Naive thymus-derived CD4-positive, alpha-beta T cell (primary cell): Measurements from ENCODE around the gene METTL13. TPM values are rescaled to one million over a fixed set of nuclear protein-coding genes. Genes with fewer than 3 reads are reported as not detected.

Experiments used
- ATAC-seq: fragments of 150-1000 bp; cut with Tn5 transposase; 2 replicates; pipeline ENCODE4 v1.10.0; 2021; ENCODE audit warnings: mild to moderate bottlenecking, moderate library complexity
- CTCF ChIA-PET: fragments of 350-600 bp; sonication (Branson Sonifier 250); formaldehyde crosslinking; loops from one replicate; lab custom pipeline; 2021; ENCODE audit warnings: antibody characterized with exemption; lab: Charles Lee
- POLR2A ChIA-PET: fragments of 350-600 bp; sonication (Branson Sonifier 250); formaldehyde crosslinking; loops from one replicate; lab custom pipeline; 2021; ENCODE audit warnings: antibody characterized with exemption, inconsistent platforms; lab: Charles Lee
- DNase-seq, 9 donors: peaks; one replicate each; pipeline versions ENCODE4 v3.0.0 to v3.0.0-alpha.2; 2020 to 2022; ENCODE audit warnings: mixed read lengths in 1 of 9
- H3K27ac ChIP-seq: one replicate; pipeline ENCODE4 v1.7.0; 2013; ENCODE audit warnings: mild to moderate bottlenecking, low read depth, low read length, moderate library complexity
- H3K27me3 ChIP-seq, 2 donors: one replicate each; pipeline ENCODE4 v1.7.0; 2013; ENCODE audit warnings: low read length in 2 of 2, mild to moderate bottlenecking in 2 of 2, moderate library complexity in 2 of 2; ENCODE audit not compliant: control insufficient read depth in 2 of 2, insufficient read depth in 2 of 2
- H3K36me3 ChIP-seq, 3 experiments: 1 replicate in 2 of 3; 2 replicates in 1 of 3; pipeline ENCODE4 v1.7.0; 2013; ENCODE audit warnings: low read length in 3 of 3, mild to moderate bottlenecking in 3 of 3, moderate library complexity in 1 of 3; ENCODE audit not compliant: insufficient read depth in 3 of 3, control insufficient read depth in 2 of 3
- H3K4me1 ChIP-seq, 2 donors: one replicate each; pipeline ENCODE4 v1.7.0; 2013; ENCODE audit warnings: low read length in 2 of 2, mild to moderate bottlenecking in 2 of 2, moderate library complexity in 1 of 2; ENCODE audit not compliant: control insufficient read depth in 2 of 2, insufficient read depth in 2 of 2
- H3K4me3 ChIP-seq: 2 replicates; pipeline ENCODE4 v1.7.0; 2013; ENCODE audit warnings: mild to moderate bottlenecking, low read length
- H3K9me3 ChIP-seq, 3 experiments: 1 replicate in 2 of 3; 2 replicates in 1 of 3; pipeline ENCODE4 v1.7.0; 2013; ENCODE audit warnings: low read length in 3 of 3; ENCODE audit not compliant: control insufficient read depth in 2 of 3
- H3K27ac Mint-ChIP-seq, 9 donors: one replicate each; pipeline ENCODE4 v1.8.0; 2020 to 2022; ENCODE audit warnings: mixed read lengths in 9 of 9, mild to moderate bottlenecking in 8 of 9, moderate library complexity in 5 of 9, inconsistent platforms in 2 of 9
- H3K27me3 Mint-ChIP-seq, 5 donors: one replicate each; pipeline ENCODE4 v1.8.0; 2021 to 2022; ENCODE audit warnings: mixed read lengths in 5 of 5, mild to moderate bottlenecking in 1 of 5
- H3K36me3 Mint-ChIP-seq, 5 donors: one replicate each; pipeline ENCODE4 v1.8.0; 2020 to 2022; ENCODE audit warnings: mixed read lengths in 5 of 5, mild to moderate bottlenecking in 3 of 5, inconsistent platforms in 1 of 5
- H3K4me1 Mint-ChIP-seq, 7 donors: one replicate each; pipeline ENCODE4 v1.8.0; 2020 to 2022; ENCODE audit warnings: mixed read lengths in 7 of 7, mild to moderate bottlenecking in 3 of 7, inconsistent platforms in 1 of 7
- H3K4me3 Mint-ChIP-seq, 10 donors: one replicate each; pipeline ENCODE4 v1.8.0; 2020 to 2022; ENCODE audit warnings: mild to moderate bottlenecking in 10 of 10, mixed read lengths in 10 of 10, moderate library complexity in 6 of 10, inconsistent platforms in 2 of 10
- H3K9me3 Mint-ChIP-seq, 11 donors: one replicate each; pipeline ENCODE4 v1.8.0; 2020 to 2022; ENCODE audit warnings: mixed read lengths in 11 of 11, mild to moderate bottlenecking in 4 of 11, inconsistent platforms in 1 of 11, moderate library complexity in 1 of 11
- intact Hi-C, 2 donors: fragments of 100-400 bp; cut with micrococcal nuclease; formaldehyde crosslinking; loops; one replicate each; pipeline ENCODE4 v1.15.1; 2023
- polyA plus RNA-seq, 2 donors: library from polyadenylated mRNA; unstranded; fragments of 300-500 nt; fragmentation: Illumina TruSeq; gene quantifications; one replicate each; pipeline ENCODE4 v1.2.3, GENCODE V29; 2021
- total RNA-seq, 6 experiments: library from RNA in 5 of 6; stranded (reverse) in 5 of 6; gene quantifications; 1 replicate in 5 of 6; 2 replicates in 1 of 6; pipeline ENCODE4 v1.2.3 and lab custom pipeline; 2021 to 2026

METTL13 gene
- total and polyA plus RNA-seq, 7 experiments from 2014 or later, result 15.6 to 55.7 (median 35.0) TPM

- Histone ChIP-seq H3K4me3 (no peak overlapping the region), H3K27ac (no peak overlapping the region), H3K36me3 (no peaks in the 10 kb centered on the region), H3K27me3 (no peaks in the 10 kb centered on the region), H3K9me3 (no peaks in the 10 kb centered on the region), H3K4me1 (no peaks in the 10 kb centered on the region)
- H3K27ac Mint-ChIP-seq, result no peak overlapping the region
- ATAC-seq, result no peak
- H3K36me3 Mint-ChIP-seq, result peaks cover 0 to 13% (median 6%) of the 10 kb centered on the region in 5 donors
- no peak overlapping the region for H3K4me3 Mint-ChIP-seq
- DNase-seq, result no peak
- H3K9me3 Mint-ChIP-seq, result peaks cover 0 to 6% (median 3%) of the 10 kb centered on the region in 11 donors
- intact Hi-C loops, result no loop called here
- ChIA-PET POLR2A (no interaction called here), CTCF (no interaction called here)
- peaks cover 0 to 14% (median 0%) of the 10 kb centered on the region in 7 donors for H3K4me1 Mint-ChIP-seq
- peaks cover 0 to 5% (median 0%) of the 10 kb centered on the region in 5 donors for H3K27me3 Mint-ChIP-seq
Measured at GRCh38 chr1:171819946-171820345, 38.5 kb downstream of the METTL13 start.

GRCh38 chr1:171826973-171827372 is 45.5 kb downstream of the METTL13 start:
- DNase-seq (no peak), ATAC-seq (no peak)
- Histone ChIP-seq H3K4me1 (no peaks in the 10 kb centered on the region), H3K27ac (no peak overlapping the region), H3K4me3 (no peak overlapping the region), H3K9me3 (peaks cover 0 to 14% (median 0%) of the 10 kb centered on the region in 3 experiments), H3K27me3 (no peaks in the 10 kb centered on the region), H3K36me3 (no peaks in the 10 kb centered on the region)
- Mint-ChIP-seq H3K4me1 (no peaks in the 10 kb centered on the region), H3K9me3 (peaks cover 10 to 33% (median 20%) of the 10 kb centered on the region in 11 donors), H3K27ac (no peak overlapping the region), H3K27me3 (no peaks in the 10 kb centered on the region), H3K4me3 (no peak overlapping the region), H3K36me3 (peaks cover 8 to 33% (median 23%) of the 10 kb centered on the region in 5 donors)
- ChIA-PET CTCF (no interaction called here), POLR2A (no interaction called here)
- intact Hi-C loops, result no loop called here

DNA sequence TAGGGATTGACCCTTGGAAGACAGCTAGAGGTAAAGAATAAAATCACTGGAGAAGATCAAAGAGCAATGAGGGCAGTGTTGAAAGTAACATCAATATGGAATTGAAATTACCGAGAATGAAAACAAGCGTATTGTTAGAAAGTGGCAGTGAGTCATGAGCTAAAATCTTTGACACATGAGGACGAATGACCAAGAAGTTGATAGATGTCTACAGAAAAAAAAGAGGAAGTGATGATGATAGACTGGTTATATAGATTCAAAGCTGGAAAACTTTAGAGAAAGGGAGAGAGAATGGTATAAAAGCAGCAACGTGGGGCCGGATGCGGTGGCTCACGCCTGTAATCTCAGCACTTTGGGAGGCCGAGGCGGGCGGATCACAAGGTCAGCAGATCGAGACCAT is 47.3 kb downstream of the METTL13 start:
- Histone ChIP-seq H3K36me3 (no peaks in the 10 kb centered on the region), H3K4me3 (no peak overlapping the region), H3K4me1 (no peaks in the 10 kb centered on the region), H3K27ac (no peak overlapping the region), H3K9me3 (peaks cover 0 to 14% (median 0%) of the 10 kb centered on the region in 3 experiments), H3K27me3 (no peaks in the 10 kb centered on the region)
- no peak overlapping the region for H3K27ac Mint-ChIP-seq
- peaks cover 10 to 33% (median 20%) of the 10 kb centered on the region in 11 donors for H3K9me3 Mint-ChIP-seq
- intact Hi-C loops, result loop anchor here in 1 of 2 donors (1.0 kb wide), 1 partner anchor 157 kb away; no protein-coding TSS in a partner anchor
- H3K27me3 Mint-ChIP-seq, result no peaks in the 10 kb centered on the region
- POLR2A ChIA-PET, result no interaction called here
- H3K4me3 Mint-ChIP-seq, result no peak overlapping the region
- peaks cover 8 to 29% (median 23%) of the 10 kb centered on the region in 5 donors for H3K36me3 Mint-ChIP-seq
- CTCF ChIA-PET, result no interaction called here
- DNase-seq (no peak), ATAC-seq (no peak)
- no peaks in the 10 kb centered on the region for H3K4me1 Mint-ChIP-seq

- DNase-seq (no peak), ATAC-seq (no peak)
- Histone ChIP-seq H3K27me3 (no peaks in the 10 kb centered on the region), H3K9me3 (no peaks in the 10 kb centered on the region), H3K4me1 (no peaks in the 10 kb centered on the region), H3K36me3 (no peaks in the 10 kb centered on the region), H3K27ac (no peak overlapping the region), H3K4me3 (no peak overlapping the region)
- Mint-ChIP-seq H3K4me1 (no peaks in the 10 kb centered on the region), H3K27me3 (no peaks in the 10 kb centered on the region), H3K36me3 (no peaks in the 10 kb centered on the region), H3K4me3 (no peak overlapping the region), H3K27ac (no peak overlapping the region), H3K9me3 (peaks cover 0 to 7% (median 0%) of the 10 kb centered on the region in 11 donors)
- intact Hi-C loops, result no loop called here
- ChIA-PET CTCF (no interaction called here), POLR2A (no interaction called here)
Measured at GRCh38 chr1:171833091-171833825, 51.8 kb downstream of the METTL13 start.

GRCh38 chr1:171834821-171835220 is 53.4 kb downstream of the METTL13 start:
- Histone ChIP-seq H3K27me3 (no peaks in the 10 kb centered on the region), H3K4me3 (no peak overlapping the region), H3K36me3 (no peaks in the 10 kb centered on the region), H3K9me3 (no peaks in the 10 kb centered on the region), H3K4me1 (no peaks in the 10 kb centered on the region), H3K27ac (no peak overlapping the region)
- no peak for DNase-seq
- Mint-ChIP-seq H3K27ac (no peak overlapping the region), H3K4me3 (no peak overlapping the region), H3K9me3 (no peaks in the 10 kb centered on the region), H3K36me3 (no peaks in the 10 kb centered on the region), H3K4me1 (no peaks in the 10 kb centered on the region), H3K27me3 (peaks cover 0 to 4% (median 0%) of the 10 kb centered on the region in 5 donors)
- CTCF ChIA-PET, result interaction anchor here (0.6 kb wide), 1 partner anchor 12 kb away, joined by 3 read pairs; no protein-coding TSS in a partner anchor
- ATAC-seq, result no peak
- POLR2A ChIA-PET, result no interaction called here
- intact Hi-C loops, result no loop called here

DNA sequence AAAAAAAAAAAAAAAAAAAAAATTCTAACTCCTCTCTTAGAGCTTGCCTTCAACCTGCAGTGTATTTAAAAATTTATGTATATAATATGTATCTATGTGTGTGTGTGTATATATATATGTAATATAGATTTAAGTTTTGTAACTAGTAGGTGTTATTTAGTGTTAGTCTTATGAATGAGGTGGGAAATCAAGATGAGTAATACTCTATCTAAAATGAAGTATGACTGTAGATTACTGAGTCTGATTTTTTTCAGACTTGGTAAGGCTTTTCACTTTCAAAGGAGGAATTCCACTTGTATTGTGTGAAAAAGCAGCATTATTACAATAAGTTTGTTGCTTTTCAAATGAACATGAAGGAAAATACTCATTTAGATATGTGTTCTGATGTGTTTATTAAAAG is 54.4 kb downstream of the METTL13 start:
- Histone ChIP-seq H3K27me3 (no peaks in the 10 kb centered on the region), H3K27ac (no peak overlapping the region), H3K4me1 (no peaks in the 10 kb centered on the region), H3K9me3 (no peaks in the 10 kb centered on the region), H3K4me3 (no peak overlapping the region), H3K36me3 (no peaks in the 10 kb centered on the region)
- no peak for DNase-seq
- intact Hi-C loops, result no loop called here
- POLR2A ChIA-PET, result interaction anchor here (0.8 kb wide), 1 partner anchor 93 kb away, joined by 3 read pairs; no protein-coding TSS in a partner anchor
- Mint-ChIP-seq H3K4me1 (peaks cover 4 to 8% (median 6%) of the 10 kb centered on the region in 7 donors), H3K36me3 (peaks cover 0 to 2% (median 0%) of the 10 kb centered on the region in 5 donors), H3K4me3 (no peak overlapping the region), H3K27ac (no peak overlapping the region), H3K9me3 (peaks cover 0 to 2% (median 0%) of the 10 kb centered on the region in 11 donors), H3K27me3 (peaks cover 0 to 11% (median 0%) of the 10 kb centered on the region in 5 donors)
- CTCF ChIA-PET, result interaction anchor here (0.6 kb wide), 1 partner anchor 38 kb away, joined by 3 read pairs; no protein-coding TSS in a partner anchor
- ATAC-seq, result no peak
